Endometrial microvascular endothelial cells (primary cell): Measurements from ENCODE around the gene BRD2. TPM values are rescaled to one million over a fixed set of nuclear protein-coding genes. Genes with fewer than 3 reads are reported as not detected.

Experiments
- in situ Hi-C: cut with HindIII; loops from 2 replicates; pipeline ENCODE4 v1.10.0; 2017; ENCODE audit warnings: low sequenced_read_pairs, low pct_unique_long_range_greater_than_20kb; ENCODE audit errors: inconsistent ontology term
- total RNA-seq: library from RNA; depleted of rRNA; stranded (reverse); fragments of >200 nt; gene quantifications from one replicate; pipeline ENCODE4 v1.2.3, GENCODE V29; 2015; ENCODE audit errors: inconsistent ontology term

BRD2 gene
- total RNA-seq, 1 donor from 2014 or later: 105 TPM

GRCh38 chr6:32970413-32971241 is 2.2 kb downstream of the BRD2 start:
- in situ Hi-C loops: no loop called here

- in situ Hi-C loops: no loop called here
Observed at GRCh38 chr6:32971242-32971580, 2.8 kb downstream of the BRD2 start.

DNA sequence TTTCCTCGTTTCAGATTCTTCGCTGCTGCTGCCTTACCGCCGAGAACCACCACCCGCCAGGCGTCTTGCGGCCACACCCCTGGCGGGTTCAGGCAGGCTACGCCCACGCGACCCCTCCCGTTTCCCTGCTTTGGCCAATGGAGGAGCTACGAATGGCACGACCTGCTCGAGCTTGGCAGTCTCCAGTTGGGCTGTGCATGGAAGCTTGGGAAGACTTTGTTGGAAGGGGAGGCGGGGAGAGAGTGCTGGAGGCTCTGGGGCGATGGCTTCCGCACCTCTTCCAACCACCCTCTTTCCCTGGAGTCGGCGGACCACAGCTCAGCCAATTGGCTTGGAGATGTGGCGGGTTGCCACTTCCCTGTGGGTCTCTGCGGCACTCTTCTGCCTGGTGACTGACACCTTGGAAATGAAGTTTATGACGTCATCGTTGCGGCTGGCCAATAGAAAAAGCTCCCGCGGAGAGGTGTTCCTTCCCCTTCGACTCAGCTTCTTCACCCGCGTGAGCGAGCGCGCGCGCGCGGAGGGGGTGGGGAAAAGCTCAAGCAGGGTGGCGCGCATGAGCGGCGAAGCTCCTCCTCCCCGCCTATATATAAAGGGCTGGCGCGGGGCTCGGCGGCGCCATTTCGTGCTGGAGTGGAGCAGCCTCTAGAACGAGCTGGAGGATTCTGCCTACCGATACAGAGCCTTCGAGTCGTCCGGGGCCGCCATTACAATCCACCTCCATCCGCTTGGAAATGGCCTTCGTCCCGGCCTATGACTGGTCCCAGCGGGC is 3.4 kb downstream of the BRD2 start:
- in situ Hi-C loops: no loop called here

DNA sequence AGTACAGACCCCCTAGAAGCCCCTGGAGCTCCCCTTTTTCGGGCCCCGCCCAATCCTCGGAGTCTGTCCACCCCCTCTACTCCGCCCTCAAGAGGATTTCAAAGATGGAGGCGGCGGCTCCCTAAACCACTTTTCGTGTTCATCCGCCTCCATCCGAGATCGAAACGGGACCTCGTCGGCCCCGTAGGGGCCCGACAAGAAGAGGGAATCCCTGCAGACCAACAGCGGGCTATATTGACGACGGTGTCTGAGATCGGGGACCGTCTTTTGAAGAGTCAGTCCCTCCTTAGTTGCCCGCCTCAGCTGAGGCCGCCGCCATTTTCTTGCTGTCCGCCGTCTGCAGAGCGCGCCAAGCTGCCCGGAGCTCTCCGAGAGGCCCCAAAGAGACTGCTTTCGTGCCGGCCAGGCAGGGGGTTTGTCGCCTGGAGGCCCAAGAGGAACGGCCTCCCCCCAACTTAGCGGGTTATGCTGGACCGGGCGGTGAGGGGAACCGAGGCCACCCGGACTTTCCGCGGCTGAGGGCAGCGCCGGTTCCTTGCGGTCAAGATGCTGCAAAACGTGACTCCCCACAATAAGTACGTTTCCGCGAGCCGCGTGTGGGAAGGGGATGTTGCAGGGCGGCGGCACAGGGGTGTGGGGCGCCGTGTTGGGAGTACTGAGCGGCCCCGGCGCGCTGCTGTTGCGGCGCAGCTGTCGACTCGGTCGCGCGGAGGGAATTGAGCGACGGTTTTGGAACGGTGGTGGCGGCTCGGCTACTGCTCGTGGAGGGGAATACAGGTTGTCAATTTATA is 4.2 kb downstream of the BRD2 start:
- in situ Hi-C loops: no loop called here

- in situ Hi-C loops: no loop called here
Observed at GRCh38 chr6:32973144-32974015, 5.0 kb downstream of the BRD2 start.

DNA sequence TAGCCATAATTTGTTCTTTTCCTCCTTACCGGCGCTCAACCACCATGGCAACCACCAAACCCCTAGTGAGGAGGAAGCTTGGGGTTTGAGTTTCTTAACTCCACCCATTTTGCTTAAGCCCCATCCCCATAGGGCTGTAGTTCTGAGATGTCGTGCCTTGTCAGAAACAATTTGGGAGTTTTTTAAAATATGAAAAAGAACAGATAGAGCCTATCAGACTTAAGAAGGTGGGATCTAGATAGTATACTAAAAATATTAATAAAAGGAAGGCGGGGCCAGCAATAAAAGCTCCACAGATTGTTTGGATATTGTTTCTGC is 5.6 kb downstream of the BRD2 start:
- in situ Hi-C loops: no loop called here

GRCh38 chr6:32974541-32975308 is 6.3 kb downstream of the BRD2 start:
- in situ Hi-C loops: loop anchor here (25.0 kb wide), 1 partner anchor 137 kb away; the partner anchor contains the start of genes PSMB8 and TAP2

DNA sequence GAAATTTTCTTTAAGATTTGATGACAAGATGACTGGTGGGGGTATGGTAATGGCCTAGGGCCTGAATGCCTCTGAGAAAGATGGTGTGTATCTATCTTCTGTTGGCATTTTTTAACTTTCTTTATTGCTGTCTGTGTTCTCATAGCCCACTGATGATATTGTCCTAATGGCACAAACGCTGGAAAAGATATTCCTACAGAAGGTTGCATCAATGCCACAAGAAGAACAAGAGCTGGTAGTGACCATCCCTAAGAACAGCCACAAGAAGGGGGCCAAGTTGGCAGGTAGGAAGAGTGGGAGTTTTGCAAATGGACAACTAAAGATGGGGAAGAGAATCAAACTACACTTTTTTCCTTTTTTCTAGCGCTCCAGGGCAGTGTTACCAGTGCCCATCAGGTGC is 7.5 kb downstream of the BRD2 start:
- in situ Hi-C loops: loop anchor here (25.0 kb wide), 1 partner anchor 139 kb away; the partner anchor contains the start of genes PSMB8 and TAP2

DNA sequence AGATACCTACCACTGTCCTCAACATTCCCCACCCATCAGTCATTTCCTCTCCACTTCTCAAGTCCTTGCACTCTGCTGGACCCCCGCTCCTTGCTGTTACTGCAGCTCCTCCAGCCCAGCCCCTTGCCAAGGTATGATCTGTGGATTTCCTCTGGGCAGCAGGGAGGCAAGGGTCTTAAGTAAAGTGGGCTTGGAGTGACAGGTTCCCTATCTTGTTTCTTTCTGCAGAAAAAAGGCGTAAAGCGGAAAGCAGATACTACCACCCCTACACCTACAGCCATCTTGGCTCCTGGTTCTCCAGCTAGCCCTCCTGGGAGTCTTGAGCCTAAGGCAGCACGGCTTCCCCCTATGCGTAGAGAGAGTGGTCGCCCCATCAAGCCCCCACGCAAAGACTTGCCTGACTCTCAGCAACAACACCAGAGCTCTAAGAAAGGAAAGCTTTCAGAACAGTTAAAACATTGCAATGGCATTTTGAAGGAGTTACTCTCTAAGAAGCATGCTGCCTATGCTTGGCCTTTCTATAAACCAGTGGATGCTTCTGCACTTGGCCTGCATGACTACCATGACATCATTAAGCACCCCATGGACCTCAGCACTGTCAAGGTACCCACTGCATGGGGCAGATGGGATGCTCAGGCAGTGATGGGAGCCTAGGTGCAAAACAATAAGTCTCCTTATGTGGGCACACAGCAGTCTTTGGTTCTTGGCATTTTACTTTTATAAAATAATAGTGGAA is 8.1 kb downstream of the BRD2 start:
- in situ Hi-C loops: loop anchor here (25.0 kb wide), 1 partner anchor 139 kb away; the partner anchor contains the start of genes PSMB8 and TAP2

DNA sequence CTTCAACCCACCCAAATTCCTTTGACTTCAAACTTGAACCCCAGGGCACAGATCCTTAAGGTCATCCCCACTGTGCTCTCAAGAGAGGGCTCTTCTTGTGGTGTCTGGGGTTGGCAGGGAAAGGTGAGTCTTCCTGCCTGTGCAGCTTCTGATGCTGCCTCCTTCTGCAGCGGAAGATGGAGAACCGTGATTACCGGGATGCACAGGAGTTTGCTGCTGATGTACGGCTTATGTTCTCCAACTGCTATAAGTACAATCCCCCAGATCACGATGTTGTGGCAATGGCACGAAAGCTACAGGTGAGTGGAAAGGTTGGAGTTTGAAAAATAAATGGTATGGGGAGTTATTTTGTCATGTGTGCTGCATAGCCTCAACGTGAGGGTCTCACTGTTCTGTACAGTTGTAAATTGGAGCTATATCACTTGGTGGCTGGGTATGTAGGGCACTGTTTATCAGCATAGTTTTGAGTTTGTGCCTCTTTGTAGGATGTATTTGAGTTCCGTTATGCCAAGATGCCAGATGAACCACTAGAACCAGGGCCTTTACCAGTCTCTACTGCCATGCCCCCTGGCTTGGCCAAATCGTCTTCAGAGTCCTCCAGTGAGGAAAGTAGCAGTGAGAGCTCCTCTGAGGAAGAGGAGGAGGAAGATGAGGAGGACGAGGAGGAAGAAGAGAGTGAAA is 9.0 kb downstream of the BRD2 start:
- in situ Hi-C loops: loop anchor here (25.0 kb wide), 1 partner anchor 140 kb away; the partner anchor contains the start of genes PSMB8 and TAP2

- in situ Hi-C loops: loop anchor here (25.0 kb wide), 1 partner anchor 141 kb away; the partner anchor contains the start of genes PSMB8 and TAP2
Observed at GRCh38 chr6:32977953-32978324, 9.5 kb downstream of the BRD2 start.

GRCh38 chr6:32979720-32980487 is 11.5 kb downstream of the BRD2 start:
- in situ Hi-C loops: loop anchor here (25.0 kb wide), 1 partner anchor 143 kb away; the partner anchor contains the start of genes PSMB8 and TAP2

GRCh38 chr6:32980488-32981038 is 12.2 kb downstream of the BRD2 start:
- in situ Hi-C loops: loop anchor here (25.0 kb wide), 1 partner anchor 143 kb away; the partner anchor contains the start of genes PSMB8 and TAP2

- in situ Hi-C loops: loop anchor here (25.0 kb wide), 1 partner anchor 145 kb away; the partner anchor contains the start of genes PSMB8 and TAP2
Observed at GRCh38 chr6:32982084-32982701, 13.8 kb downstream of the BRD2 start.
